GM12891 (cell line): ENCODE measurements around the gene WWC2.

Experiments
- POLR2A ChIP-seq: IDR thresholded peaks from 2 replicates; pipeline ENCODE4 v1.6.1; 2011; ENCODE audit warnings: low read depth, low read length, control low read depth
- POLR2AphosphoS5 ChIP-seq: IDR thresholded peaks from 2 replicates; pipeline ENCODE4 v1.6.1; 2011; ENCODE audit warnings: low read depth, low read length, control low read depth
- SPI1 ChIP-seq: IDR thresholded peaks from 2 replicates; pipeline ENCODE4 v1.6.1; 2011; ENCODE audit warnings: low read depth, low read length, control low read depth
- TAF1 ChIP-seq: IDR thresholded peaks from 2 replicates; pipeline ENCODE4 v1.6.1; 2011; ENCODE audit warnings: low read depth, low read length, control low read depth

DNA sequence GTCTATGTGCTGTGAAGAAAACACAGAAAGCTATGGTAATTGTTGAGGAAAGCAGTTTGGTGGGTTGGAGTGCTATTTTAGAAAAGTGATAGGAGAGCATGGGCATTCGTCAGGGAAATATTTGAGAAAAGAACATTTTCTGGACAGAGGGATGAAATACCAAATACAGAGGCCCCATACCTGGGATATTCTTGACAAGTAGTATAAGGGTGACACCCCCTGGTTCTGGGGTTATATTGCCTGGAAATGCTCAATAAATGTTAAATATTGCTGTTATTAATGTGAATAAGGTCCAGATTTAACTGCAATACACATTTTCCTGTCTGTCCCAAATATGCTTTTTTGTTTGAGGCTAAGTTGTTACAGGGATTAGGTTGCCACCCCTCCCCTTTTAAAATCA, 42.9 kb downstream of the WWC2 start:
- TF ChIP-seq POLR2AphosphoS5, result no peak
- TF ChIP-seq POLR2A, result no peak
- TF ChIP-seq TAF1, result no peak
- no peak for TF ChIP-seq SPI1
